Fibroblast of pulmonary artery (primary cell): ENCODE data around the gene TRAF3IP1.
"Not testable (repeated sequence)": the region's sequence is repeated elsewhere in the genome, so short reads cannot be mapped to it uniquely, and the experiment has no call there.

Experiments used
- DNase-seq: peaks from one replicate; pipeline ENCODE4 v3.0.0-alpha.2; 2010; ENCODE audit warnings: low read depth
- H3K4me3 ChIP-seq: replicated peaks from 2 replicates; pipeline ENCODE4 v1.5.1; 2011; ENCODE audit warnings: low read depth, mild to moderate bottlenecking, control low read depth, low read length, moderate library complexity
- TF ChIP-seq, protein P1 (sequence below): IDR thresholded peaks from 2 replicates; pipeline ENCODE4 v1.5.1; 2011; ENCODE audit warnings: mild to moderate bottlenecking, control low read depth, low read length, inconsistent platforms; ENCODE audit errors: missing control alignments

Gene TRAF3IP1

DNA sequence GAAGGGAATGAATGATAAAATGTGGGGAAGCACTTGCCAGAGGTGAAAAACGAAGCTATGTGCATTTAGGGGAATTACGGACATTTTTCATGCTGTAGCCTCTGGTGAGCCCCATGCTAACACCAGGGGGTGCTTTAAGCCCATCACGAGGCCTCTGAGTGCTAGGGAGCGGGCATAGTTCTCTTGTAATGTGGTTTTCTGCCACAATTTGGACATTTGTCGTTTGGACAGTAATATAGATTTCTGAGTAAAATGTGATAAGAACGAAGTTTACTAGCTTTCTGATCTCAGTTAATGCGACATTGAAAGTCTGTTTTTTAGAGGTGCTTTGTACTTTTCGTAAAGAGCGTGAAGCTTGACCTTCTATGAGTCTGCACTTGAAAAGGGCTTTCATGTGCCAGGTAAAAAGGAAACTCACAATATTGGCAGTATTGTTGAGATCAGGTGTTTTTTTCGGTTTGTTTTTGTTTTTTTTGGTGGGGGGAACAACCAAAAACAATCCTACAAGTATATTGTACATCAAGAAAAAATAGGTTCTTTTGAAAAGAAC lies 50.6 kb downstream of the TRAF3IP1 start:
- H3K4me3 ChIP-seq: no peak overlapping the region
- peak; percentile 81 for DNase-seq
- TF ChIP-seq, protein P1, sequence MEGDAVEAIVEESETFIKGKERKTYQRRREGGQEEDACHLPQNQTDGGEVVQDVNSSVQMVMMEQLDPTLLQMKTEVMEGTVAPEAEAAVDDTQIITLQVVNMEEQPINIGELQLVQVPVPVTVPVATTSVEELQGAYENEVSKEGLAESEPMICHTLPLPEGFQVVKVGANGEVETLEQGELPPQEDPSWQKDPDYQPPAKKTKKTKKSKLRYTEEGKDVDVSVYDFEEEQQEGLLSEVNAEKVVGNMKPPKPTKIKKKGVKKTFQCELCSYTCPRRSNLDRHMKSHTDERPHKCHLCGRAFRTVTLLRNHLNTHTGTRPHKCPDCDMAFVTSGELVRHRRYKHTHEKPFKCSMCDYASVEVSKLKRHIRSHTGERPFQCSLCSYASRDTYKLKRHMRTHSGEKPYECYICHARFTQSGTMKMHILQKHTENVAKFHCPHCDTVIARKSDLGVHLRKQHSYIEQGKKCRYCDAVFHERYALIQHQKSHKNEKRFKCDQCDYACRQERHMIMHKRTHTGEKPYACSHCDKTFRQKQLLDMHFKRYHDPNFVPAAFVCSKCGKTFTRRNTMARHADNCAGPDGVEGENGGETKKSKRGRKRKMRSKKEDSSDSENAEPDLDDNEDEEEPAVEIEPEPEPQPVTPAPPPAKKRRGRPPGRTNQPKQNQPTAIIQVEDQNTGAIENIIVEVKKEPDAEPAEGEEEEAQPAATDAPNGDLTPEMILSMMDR: peak; percentile 97

DNA sequence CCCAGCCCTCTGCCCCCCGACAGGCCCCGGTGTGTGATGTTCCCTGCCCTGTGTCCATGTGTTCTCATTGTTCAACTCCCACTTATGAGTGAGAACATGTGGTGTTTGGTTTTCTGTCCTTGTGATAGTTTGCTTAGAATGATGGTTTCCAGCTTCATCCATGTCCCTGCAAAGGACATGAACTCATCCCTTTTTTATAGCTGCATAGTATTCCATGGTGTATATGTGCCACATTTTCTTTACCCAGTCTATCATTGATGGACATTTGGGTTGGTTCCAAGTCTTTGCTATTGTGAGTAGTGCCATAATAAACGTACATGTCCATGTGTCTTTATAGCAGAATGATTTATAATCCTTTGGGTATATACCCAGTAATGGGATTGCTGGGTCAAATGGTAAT lies 52.0 kb downstream of the TRAF3IP1 start:
- not testable (repeated sequence) for H3K4me3 ChIP-seq, DNase-seq

DNA sequence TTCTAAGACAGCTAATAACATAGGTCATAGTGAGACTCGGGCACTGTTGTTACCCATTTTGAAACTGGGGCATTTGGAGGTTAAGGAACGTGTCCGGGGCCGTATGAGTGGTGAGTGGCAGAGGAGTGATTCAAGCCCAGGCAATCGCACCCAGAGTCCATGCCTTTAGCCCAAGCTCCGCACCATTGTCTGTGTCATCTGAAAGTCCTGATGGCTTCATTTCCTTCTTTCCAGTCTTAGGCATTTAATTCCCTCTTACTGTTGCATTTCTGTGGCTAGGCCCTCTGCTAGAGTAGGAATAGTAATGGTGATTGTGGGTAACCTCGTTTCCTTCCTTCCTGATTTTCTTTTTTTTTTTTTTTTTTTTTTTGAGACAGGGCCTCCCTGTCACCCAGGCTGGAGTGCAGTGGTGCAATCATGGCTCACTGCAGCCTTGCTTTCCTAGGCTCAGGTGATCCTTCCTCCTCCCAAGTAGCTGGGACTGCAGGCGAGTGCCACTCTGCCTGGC lies 56.6 kb downstream of the TRAF3IP1 start:
- TF ChIP-seq, protein P1: no peak
- no peak overlapping the region for H3K4me3 ChIP-seq
- peak; percentile 27 for DNase-seq

DNA sequence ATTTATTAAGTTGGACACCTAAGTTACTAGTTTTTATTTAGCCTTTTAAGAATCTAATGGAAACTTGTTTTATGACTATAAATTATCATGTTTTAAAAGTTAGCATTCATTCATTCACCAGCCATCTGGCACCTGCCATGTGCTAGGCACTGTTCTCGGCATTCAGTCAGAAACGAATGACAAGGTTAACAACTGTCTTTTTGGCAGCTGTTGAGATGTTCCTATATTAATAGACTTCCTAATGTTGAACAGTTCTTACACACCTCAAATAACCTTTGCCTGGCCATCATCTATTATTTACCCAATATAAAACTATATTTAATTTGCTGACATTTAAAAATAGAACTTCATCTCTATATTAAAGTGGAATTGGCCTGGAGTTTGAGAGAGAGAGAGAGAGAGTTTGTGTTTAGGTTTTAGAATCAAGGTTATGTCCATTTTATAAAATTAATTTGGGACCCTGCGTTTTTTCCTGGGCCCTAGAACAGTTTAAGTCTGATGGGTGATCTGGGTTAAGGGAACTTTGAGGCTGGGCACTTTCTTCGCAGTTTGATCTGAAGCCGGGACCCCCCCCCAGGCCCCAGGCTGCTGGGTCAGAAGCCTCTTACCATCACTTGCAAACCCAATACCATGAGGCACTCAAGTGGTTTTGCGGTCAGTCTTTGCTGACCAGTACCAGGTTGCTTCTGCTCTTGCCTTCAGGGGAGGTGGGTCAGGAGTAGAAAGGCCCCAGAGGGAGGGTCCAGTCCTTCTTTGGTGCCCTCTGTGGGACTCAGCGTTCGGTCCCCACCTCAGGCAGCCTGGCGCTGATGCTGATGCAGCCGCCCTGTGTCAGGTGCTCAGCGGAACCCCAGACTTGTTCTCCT lies 58.1 kb downstream of the TRAF3IP1 start:
- TF ChIP-seq, protein P1: no peak
- no peak overlapping the region for H3K4me3 ChIP-seq
- no peak for DNase-seq

DNA sequence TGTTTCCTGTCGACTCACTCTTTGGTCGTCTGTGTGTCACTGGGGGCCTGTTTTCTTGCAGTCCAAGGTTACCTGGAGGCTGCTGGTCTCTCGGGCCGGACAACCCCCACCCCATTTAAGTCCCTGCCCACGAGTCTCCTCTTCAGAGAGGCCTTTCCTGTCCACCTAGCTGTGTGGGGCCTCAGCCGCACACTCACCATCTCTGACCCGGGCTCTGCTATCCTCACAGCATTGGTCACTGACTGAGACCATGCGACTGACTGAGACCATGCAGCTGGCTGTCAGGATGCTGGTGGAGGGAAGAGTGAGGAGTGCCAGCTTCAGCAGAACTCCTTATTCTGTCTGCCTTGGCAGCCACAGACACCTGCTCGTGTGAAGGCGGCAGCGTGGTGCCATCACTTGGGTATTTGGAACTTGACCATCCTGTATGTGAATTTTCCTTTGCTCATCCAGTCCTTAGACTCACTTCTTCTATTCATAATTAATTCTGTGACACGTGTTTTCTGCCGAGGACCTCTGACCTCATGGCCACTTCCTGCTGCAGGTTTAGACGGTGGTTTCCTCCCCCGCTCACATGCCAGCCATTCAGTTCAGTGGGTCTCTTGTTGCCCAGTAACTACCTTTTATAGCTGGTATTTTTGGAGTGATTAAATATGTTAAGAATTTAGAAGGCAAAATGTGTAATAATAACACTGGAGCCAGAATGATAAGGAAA lies 58.9 kb downstream of the TRAF3IP1 start:
- peak; percentile 82 for DNase-seq
- H3K4me3 ChIP-seq: no peak overlapping the region
- TF ChIP-seq, protein P1: no peak

DNA sequence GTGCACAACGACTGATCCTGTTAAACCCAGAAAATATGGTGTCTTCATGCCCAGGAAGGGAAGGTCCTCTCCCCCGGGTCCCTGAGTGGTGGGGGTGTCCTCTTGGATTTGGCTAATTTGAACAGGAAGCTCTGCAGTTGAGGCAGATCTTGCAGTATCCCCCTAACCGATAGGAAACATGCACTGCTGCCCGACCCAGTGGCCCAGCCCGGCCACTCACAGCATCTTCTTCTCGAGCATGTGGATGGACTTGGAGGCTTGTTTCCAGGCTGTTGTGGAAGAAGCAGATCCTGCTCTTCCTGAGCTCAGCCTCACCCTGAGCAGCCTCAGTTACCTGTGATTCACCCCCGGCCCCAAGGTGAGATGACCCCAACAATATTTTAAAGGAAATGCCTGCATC lies 60.0 kb downstream of the TRAF3IP1 start:
- H3K4me3 ChIP-seq: no peak overlapping the region
- no peak for DNase-seq
- TF ChIP-seq, protein P1: no peak

DNA sequence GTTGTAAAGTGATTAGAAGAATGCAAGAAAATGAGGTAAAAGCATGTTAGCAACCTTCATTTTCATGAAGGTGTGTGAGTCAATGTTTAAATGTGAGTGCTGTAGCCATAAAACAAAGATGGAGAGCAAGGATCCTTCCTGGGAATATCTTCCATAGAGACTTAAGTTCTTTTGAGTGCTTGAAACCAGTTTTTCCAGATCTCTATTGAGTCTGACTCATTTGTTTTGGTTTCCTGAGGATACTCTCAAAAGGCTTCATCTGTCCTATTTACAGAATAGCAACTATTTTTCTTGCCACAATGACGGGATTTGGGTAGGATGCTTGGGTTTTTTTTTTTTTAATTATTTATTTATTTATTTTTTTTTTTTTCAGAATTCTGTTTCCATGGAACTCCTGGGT lies 60.5 kb downstream of the TRAF3IP1 start:
- peak; percentile 74 for DNase-seq
- TF ChIP-seq, protein P1: no peak

More for the DNA sequence above, 60.5 kb downstream of the TRAF3IP1 start:
- H3K4me3 ChIP-seq: no peak overlapping the region
